Dedifferentiated amniotic fluid mesenchymal stem cell (primary cell): ENCODE data around the gene STXBP2.

ENCODE experiments used
- DNase-seq: peaks from one replicate; pipeline ENCODE4 v3.0.0-alpha.2; 2016; ENCODE audit errors: extremely low spot score

The STXBP2 gene

GRCh38 chr19:7612282-7613274, 24.3 kb upstream of the STXBP2 start:
- no peak for DNase-seq

DNA sequence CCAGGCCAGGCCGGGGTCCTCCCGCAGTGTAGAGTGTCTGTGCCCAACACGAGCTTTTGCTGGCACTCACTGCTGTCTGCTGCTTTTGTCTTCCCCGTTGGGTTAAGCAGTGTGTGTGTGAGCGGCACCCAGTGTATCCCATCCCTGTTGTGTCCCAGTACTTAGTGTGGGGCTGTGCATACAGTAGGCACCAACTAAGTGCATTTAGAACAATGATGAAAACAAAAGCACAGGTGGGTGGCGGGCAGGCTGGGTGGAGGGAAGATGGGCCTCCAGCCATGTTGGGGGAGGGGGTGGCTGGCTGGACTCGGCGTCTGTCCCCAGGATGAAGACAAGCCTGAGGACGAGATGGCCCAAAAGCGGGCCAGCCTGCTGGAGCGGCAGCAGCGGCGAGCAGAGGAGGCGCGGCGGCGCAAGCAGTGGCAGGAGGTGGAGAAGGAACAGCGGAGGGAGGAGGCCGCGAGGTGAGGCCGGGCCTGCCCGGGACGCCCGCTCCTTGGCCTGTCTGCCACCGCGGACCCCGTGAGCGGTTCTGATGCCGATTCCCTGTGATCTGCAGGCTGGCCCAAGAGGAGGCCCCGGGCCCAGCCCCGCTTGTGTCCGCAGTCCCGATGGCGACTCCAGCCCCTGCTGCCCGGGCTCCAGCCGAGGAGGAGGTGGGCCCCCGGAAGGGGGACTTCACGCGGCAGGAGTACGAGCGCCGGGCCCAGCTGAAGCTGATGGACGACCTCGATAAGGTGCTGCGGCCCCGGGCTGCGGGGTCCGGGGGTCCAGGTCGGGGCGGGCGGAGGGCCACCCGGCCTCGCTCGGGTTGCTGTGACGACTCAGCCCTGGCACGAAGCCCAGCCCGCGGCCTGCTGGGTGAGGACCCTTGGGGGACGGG, 21.8 kb upstream of the STXBP2 start:
- DNase-seq: no peak

DNA sequence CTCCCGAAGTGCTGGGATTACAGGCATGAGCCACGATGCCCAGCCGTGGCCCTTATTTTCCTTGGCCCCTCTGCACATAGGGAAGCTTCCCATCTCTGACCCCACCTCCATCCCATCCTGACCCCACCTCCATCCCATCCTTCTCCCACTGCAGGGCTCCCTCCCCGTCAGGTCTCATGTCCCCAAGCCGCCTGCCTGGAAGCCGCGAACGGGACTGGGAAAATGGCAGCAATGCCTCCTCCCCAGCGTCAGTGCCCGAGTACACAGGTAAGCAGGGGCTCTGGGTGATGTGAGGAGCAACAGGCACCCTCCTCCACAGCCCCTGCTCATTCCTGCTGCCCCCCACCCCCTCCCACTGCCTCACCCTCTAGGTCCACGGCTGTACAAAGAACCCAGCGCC, 19.7 kb upstream of the STXBP2 start:
- DNase-seq: no peak

DNA sequence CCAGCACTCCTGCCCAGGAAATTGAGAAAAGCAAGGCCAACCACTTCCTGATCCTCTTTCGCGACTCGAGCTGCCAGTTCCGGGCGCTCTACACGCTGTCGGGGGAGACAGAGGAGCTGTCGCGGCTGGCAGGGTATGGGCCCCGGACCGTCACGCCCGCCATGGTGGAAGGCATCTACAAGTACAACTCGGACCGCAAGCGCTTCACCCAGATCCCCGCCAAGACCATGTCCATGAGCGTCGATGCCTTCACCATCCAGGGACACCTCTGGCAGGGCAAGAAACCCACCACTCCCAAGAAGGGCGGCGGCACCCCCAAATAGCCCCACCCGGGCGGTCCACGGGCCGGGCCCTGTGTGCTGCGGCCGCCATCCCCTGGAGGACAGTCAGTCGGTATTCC, 19.2 kb upstream of the STXBP2 start:
- DNase-seq: no peak

DNA sequence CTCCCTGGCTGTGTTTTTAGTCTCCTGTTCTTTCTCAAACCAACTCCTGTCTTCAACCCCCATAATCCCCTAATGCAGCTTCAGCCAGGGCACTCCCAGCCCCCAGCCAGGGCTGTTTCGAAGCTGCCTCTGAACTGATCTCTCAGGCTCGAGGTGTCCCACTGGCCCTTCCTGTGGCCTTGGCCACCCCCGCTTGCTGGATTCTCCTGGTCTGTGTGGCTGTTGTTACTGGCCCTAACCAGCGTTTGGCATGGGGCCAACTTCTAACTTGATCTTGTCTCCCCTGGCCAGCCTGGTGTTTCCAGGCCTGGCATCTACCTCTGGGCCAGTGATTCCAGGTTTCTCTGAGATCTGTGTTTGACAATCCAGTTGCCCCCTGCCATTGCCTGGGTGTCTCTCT, 18.6 kb upstream of the STXBP2 start:
- DNase-seq: no peak

DNA sequence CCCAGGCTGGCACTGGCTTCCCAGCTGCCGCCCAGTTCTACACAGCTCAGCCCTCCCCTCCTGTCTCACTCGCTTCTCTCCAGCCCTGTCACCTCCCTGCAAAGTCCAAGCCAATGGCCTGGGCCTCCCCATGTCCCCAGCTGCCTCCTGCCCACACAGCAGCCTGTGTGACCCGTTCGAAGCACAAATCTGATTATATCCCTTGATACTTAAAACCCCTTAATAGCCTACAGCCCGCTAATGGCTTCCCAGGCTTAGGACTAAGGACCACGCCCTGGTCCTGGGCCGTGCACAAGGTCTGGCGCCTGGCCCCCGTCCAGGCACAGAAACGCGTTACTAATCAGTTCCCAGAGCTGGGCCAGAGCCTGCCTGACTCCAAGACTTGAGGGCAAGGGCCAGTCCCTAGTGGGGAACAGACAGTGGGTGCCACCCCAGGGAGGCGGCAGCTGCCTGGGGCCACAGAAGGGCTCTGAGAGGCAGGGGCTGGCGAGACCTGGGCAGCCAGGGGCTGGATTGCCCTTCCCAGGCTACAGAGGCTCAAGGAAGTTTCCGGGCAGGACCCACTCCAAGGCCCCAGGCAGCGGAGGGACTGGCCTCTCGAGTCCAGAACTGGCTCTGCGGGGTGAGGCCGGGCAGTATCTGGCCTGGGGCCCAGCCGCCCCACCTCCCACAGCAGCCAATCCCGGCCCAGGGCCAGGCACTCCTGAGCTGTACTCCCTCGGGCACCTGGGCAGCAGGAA, 18.0 kb upstream of the STXBP2 start:
- DNase-seq: no peak

DNA sequence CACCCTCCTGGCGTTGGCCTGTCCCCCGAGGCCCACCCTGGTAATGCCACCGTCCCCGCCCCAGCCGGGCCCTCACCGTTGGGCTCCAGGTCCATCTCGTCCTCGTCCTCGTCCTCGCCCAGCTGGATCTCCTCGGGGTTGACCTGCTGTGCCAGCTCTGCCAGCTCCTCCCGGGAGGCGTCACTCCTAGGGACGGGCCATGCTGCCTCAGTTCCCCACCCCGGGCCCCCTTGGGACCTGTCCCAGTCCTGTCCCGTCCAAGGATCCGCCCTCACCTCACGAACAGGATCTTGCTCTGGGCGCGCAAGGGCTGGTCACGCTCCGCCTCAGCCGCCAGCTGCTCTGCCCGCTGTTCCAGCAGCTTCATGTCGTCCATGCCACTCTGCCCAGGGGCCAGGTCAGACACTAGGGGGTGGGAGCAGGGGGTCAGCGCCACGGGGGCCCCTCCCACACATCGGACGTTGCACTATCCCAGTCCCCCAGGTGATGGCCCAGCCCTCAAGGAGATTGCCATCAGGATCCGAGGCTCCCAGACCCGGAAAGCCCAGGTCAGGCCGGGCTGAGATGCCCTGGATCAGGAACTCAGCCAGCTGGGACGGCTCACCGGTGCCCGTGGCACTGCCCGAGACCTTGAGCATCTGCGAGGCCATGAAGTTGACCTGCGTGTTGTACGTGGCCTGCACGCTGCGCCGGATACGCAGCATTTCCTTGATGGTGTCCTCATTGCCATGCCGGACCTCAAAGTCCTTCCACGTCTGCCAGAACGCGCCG, 17.1 kb upstream of the STXBP2 start:
- DNase-seq: no peak

DNA sequence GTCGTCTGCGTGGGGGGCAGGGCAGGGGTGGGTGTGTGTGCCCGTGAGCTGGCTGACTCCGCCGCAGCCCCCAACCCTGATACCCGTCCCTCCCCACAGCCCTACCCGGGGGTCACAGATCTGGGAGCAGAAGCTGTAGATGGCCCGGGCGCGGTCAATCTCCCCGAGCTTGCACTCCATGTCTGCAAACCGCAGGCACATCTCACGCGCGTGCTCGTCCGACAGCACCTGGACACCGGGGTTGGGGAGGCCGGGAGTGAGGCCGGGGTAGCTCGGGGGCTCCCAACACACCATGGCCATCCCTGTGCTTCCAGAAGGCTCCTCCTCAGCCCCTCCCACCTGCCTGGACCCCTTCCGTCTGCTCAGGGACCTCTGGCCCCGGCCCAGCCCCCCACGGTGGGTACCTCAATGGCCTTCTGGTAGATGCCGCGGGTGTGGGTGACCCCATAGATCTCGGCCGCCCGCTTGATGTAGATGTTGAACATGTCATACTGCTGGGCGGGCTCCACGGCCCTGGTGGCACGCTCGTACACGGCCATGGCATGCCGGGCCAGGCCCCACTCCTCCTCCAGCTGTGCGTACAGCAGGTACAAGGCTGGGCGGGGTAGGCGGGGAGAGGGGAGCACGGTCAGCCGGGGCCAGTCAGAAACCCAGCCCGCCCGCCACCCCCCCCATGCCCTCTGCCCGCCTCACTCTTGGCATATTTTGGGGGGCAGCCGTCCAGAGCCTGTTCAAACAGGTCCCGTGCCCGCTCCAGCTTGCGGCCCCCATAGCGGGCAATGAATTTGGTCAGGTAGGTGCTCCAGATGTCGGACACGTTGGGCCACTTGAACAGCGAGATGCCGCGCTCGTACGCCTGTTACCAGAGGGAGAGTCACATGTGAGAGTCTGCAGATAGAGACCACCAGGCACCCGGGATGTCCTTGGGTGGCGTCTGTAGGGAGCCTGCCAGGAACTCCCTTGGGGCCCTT, 16.2 kb upstream of the STXBP2 start:
- no peak for DNase-seq

DNA sequence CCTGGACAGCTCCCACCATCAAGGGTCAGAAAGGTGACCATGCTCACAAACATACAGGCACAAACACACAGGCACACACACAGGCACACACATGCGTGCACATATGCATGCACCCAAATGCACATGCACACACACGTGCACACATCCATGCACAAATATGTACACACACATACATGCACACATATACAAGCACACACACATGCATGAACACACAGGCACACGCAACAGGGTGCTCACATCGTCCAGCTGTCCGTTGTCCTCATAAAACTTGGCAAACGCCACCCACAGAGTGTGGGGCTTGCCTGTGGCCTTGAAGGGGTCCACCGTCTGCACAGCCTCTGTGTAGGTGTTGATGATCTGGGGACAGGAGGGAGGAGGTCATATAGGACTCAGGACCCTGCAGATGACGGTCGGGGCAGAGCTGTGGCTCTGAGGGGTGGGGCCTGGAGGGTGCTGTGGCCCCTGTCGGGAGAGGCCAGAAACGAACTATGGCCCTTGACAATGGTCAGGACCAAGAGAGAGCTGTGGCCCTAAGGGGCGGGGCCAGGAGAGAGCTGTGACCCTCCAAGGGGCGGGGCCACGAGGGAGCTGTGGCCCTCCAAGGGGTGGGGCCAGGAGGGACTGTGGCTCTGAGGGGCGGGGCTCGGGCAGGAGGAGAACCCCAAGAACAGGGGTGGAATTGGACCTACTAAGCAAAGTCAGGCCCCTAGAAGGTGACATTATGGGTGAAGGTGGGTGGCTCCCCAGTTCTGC, 13.8 kb upstream of the STXBP2 start:
- DNase-seq: no peak

GRCh38 chr19:7623725-7624603, 12.9 kb upstream of the STXBP2 start:
- no peak for DNase-seq

DNA sequence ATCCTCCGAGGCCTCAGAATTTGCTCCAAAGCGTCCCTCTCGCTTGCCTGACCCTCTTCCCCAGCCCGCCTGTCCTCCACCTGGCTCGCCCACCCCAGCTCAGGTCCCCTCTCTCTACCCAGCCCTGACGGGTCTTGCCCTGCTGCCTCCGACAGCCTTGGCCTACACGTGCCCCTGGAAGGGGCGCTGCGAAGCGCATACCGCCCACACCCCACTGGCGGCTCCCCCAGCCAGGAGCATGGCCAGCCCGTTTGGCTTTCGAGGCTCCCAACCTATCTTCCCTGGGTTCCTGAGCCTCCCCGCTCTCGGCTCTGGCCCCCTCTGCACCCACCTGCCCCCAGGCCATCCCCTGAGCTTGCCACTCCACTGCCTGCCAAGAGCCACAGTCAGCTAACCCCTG, 12.1 kb upstream of the STXBP2 start:
- DNase-seq: no peak

DNA sequence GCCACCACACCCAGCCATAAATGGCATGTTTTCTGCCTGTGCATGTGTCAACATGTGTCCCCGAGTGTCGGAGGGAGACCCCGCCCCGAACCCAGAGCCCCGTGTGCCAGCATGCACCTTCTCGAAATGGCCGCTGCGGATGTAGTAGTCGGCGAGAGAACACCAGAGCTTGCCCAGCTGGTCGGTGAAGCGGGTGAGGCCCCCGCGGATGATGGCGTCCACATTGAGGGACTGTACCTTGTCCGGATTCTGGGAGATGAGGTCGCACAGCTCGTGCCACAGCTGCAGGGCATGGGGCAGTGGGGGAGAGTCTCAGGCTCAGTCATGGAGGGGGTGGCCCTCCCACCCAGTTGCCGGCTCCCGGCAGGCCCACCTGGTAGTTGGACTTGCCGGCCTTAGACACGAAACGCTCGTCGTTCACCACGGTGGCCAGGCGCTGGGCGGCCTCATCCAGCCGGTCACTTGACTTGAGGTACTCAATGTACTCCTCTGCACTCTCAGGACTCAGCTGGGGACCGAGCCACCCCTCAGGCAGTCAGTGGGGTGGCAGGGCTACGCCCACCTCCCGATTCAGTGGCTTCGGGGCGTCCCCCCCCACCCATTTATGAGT, 11.0 kb upstream of the STXBP2 start:
- DNase-seq: no peak

DNA sequence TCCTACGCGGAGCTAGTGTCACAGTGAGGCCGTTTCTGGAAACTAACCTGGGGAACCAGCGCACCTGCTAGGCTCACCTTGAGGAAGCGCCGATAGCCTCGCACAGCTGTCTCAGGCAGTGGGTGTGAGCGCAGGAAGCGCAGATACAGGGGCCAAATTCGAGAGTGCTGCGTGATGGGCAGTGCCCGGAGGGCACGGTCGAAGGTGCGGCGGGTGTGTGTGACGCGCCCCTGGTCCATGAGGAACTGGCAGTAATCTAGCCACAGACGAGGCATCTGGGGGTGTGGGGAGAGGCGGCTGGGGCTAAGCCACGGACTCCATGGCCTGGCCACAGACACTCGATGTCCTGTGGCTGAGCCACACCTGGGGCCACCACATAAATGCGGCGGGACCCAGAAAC, 9.7 kb upstream of the STXBP2 start:
- DNase-seq: no peak

DNA sequence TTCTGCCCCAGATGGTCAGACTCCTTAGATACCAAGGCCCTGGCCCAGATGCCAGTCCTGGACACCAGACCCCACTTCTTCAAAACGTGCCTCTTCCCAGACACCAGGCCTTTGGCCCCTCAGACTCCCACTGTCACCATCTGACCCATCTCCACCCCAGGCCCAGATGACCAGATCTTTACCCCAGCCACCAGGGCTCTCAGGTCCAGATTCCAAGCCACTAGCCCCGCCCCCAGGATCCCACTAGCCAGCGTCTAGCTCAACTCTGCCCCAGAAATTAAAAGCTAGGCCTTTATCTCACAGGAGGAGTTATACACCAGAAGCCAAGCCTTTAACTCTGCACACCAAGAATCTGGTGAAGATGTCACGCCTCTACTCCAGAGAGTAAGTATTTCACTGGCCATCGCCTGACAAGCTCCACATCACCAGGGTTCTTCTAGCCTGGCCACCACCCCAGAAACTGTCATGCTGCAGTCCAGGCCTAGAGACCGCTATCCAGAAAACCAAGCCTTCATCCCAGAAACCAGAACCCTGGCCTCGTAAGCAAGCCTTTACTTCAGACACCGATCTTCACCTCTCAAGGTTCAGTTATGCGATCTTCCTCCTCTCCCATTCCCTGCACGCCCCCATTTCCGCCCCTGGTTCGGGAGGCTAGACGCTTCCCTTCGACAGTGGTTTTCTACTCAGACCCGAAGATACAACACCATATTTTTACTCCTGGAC, 8.2 kb upstream of the STXBP2 start:
- DNase-seq: no peak

DNA sequence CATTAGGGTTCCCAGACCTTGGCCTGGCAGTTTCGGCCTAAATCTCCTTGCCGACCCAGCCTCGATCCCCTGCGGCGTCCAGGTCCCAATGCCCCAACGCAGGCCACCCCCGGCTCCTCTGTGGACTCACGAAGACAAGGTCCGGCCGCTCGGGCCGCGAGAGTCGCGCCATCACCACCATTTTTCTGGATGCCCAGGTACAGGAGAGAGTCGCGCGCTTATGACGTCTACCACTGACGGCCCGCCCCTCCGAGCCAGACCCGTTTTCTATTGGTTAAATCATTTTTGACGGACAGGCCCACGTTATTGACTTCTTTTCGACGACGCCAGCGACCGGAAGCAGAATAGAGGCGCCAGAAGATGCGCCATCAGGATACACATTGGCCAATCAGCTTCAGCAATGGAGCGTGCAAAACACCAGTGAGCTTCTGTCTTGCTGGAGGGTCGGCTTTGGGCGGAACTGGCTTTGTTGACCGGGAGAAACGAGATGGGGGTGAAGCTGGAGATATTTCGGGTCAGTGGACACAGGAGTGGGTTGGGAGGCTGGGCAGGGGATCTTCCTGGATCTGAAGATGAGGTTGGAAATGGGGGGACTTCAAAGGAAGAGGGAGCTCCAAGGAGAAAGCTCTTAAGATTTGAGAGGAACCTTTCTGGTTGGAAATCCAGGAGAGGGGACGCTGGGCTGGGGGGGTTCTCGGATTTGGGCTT, 7.4 kb upstream of the STXBP2 start, which contains the start of the genes PET100 and XAB2:
PET100 (plus strand) TSS at position 447 of the 708 bp plus-strand sequence; CDS start at position 488, 41 bp downstream.
XAB2 (minus strand) TSS at position 199 of the 708 bp plus-strand sequence; CDS start at position 181, 18 bp downstream.
- peak; percentile 99 for DNase-seq

DNA sequence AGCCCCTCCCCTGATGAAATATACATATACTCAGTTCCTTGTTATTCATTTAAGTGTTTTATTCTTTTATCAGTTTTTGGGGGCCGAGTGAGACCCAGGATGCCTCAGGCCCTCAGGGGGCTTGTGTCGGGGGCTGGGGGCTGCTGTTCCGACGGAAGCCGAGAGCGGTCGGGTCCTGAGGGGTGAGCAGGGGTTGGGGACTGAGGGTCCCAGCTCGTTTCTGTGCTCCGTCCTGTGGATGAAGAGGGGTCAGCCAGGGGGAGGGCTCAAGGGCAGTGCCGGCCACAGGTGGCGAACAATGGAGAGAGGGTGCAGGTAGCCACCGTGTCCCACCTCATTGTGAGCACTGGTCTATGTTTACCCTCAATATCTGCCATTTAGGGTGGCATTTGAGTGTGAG, 5.3 kb upstream of the STXBP2 start:
- DNase-seq: no peak
